ENCODE measurements around the gene EGFL8.
"Not testable (repeated sequence)": the region's sequence is repeated elsewhere in the genome, so short reads cannot be mapped to it uniquely, and the experiment has no call there.

The EGFL8 gene

DNA sequence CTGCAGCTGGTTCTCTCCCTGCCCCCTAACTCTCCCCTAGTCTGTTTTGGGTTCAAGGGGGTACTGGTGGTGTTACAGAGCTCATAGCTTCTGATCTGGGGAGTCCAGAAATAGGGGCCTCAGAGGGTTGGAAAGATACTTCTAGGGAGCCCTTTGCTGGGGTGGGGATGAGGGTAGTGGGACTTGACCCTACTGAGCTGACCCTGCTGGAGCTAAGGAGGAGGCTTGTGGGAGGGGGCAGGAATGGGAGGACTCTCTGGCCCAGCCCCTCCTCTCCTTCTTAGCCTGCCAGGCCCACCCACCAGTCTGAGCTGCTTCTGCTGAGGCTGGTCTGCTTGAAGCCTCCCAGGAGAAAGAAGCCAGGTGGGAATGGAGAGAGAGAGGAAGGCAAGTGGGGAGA lies at the start of gene EGFL8:
Gene EGFL8, plus strand, starts transcription at position 301 of the 400 bp plus-strand sequence. CDS start 1,571 bp downstream, outside the sequence.
- no peak for DNase-seq (ENCODE audit: low read depth)

DNA sequence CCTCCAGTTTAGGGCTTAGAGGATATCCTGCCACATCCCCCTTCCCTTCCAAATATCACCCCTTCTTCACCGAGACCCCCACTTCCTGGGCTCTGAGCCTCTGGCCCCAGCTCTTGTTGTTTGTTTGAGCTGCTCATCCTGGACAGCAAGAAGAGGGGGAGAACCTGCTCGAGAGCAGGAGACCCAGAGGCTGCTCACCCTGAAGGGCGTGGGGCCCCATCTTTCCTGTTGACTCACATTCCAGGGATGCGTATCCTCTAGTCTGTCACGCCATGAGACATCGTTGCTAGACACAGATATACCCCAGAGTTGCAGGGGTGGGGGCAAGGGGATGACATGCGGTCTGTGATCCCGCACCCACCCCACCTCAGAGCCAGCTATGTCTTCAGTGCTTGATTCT lies 49.6 kb upstream of the EGFL8 start:
- peak; percentile 48 for DNase-seq (ENCODE audit: low read depth)

DNA sequence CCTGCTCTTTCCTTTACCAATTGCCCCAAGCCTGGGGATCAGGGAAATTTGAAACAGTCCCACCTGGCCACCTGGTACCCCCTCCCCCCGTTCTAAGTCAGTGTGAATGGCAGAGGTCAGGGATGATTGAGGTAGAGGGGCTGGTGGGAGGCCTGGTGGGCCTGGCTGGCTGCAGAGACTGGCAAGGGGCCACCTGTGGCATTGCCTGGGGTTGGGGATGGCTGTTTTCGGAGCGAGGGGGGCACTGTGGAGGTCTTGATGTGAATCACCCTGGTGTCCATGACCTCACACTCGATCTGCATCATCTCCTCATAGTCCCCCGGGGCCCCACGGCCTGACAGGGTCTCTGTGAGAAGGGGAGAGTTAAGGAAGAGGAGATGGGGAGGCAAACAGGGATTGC lies 48.8 kb upstream of the EGFL8 start:
- DNase-seq (ENCODE audit: low read depth), result no peak

DNA sequence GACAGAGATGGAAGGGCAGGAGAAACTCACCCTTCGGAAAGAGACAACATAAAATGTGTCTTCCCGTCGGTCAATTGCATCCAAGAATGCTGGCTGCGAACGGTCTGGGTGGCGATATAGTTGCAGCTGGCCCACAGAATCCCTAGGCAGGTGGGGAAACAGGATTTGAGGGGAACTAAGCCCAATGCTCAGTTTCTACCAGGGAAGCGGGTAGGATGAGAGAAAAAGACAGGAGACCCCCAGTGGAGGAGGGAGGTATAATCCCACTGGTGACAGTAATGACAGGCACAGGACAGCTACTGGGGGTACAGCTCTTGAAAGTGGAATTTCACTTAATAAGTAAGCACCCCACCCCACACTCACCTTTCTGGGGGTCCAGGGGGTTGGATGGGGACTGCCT lies 47.7 kb upstream of the EGFL8 start:
- DNase-seq (ENCODE audit: low read depth), result no peak

DNA sequence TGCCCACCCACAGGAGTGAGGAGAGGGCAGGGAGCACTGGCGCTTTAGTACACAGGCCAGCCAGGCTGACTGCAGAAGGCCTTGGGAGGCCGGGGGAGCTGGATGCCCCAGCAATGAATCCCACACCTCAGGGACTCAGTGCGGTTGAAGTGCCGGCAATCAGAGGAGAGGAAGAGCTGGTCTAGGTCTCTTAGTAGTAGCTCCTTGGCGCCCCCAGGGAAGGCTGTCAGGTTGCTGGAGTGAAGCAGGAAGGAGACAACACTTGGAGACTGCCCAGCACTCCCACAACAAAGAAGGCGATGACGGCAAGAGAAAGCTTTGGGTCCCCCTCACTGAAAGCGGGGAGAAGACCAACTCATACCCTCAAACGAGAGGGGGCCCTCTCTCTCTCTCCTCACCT lies 46.9 kb upstream of the EGFL8 start:
- DNase-seq (ENCODE audit: low read depth), result no peak

DNA sequence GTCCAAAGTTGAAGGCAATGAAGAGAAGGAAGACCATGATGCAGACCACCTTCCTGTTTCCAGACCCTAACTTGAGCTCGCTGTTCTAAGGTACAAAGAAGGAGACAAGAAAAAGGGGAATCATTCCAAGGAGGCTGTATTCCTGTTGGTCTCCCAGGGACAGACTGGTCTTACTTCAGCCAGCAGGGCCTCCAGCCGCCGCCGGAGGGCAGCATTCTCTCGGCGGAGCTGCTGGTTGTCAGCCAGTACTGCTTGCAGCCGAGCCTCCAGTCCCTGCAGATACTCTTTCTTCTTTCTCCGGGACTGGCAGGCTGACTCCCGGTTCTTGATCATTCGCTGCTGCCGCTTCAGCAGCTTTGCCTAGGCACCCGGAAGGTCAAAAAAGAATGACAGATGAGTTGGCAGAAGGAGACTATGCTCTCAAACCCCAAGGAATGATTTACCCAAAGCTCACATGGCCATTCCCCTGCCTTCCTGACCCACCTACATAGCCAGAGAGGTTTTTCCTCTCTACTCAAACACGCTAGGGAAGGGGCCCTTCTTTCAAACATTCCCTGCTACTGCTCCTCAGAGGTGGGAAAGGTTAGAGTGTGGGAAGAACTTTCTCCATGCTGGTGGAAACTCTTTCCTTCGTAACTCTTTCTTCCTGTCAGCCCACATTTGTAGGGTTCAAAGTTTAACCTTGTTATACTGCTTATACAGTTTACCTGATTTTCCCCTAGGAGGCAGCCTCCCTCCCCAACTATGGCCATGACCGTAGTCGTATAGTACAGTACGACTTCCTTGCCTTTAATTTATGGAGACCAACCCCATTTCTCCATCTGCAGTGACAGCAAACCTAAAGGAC lies 45.4 kb upstream of the EGFL8 start:
- DNase-seq (ENCODE audit: low read depth), result peak; percentile 73

DNA sequence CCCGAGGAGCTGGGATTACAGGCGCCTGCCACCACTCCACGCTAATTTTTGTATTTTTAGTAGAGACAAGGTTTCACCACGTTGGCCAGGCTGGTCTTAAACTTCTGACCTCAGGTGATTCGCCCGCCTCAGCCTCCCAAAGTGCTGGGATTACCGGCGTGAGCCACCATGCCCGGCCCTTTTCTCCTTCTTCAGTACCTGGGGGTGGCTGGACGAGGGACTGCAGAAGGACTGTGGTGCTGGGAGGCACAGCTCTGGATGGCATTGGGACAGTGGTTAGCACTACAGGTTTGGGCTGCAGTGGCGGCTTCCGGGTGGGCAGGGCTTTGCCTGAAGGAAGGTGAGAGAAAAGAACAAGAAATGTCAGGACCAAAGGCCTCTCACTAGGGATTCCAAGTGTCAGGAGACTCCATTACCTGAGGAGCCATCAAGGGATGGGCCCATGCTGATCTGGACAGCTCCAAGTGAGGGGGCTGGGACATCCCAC lies 43.8 kb upstream of the EGFL8 start:
- no peak for DNase-seq (ENCODE audit: low read depth)

DNA sequence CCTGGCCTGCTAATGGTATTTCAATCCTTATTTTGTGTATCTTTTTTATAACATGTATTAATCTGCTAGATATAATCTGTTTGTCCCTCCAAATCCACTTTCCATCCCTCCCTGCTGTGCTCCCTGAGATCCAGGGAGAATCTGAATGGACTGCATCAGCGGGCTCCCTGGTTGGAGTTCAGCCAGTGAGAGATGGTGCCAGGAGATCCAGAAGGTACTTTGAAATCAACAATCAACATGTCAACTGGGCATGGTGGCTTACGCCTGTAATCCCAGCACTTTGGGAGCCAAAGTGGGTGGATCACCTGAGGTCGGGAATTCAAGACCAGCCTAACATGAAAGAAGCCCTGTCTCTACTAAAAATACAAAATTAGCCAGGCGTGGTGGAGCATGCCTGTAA lies 40.7 kb upstream of the EGFL8 start:
- no peak for DNase-seq (ENCODE audit: low read depth)

DNA sequence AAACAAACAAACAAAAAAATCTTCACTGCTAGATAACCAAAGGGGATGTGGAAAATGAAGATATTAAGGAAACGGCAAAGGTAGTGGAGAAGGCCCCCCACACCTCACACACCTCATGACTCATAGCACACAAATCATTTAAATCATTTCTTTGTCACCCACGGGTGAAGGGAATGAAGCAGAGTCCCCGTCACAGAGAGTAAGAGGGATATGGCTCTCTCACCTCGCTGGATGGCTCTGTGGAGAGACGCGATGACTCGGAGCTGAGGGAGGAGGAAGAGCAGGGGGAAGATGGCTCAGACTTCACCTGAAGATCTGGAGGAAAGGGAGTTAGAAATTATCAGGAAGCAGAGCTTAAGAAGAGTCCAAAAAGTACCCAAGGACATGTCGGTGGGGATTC lies 37.5 kb upstream of the EGFL8 start:
- no peak for DNase-seq (ENCODE audit: low read depth)

DNA sequence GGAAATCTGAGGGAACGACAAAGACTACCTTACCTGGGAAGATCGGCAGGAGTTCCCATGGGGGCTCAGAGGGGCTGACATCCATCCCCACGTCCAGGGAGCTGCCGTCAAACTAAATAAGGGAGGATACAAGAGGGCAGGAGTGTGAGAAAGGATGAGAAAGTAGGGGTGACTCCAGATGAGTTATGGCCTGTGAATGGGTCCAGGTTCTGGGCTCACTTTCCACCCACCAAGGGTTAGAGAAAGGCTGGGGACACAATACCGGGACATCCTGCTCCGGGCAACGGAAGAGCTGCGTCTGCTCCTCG lies 37.0 kb upstream of the EGFL8 start:
- DNase-seq (ENCODE audit: low read depth), result no peak

DNA sequence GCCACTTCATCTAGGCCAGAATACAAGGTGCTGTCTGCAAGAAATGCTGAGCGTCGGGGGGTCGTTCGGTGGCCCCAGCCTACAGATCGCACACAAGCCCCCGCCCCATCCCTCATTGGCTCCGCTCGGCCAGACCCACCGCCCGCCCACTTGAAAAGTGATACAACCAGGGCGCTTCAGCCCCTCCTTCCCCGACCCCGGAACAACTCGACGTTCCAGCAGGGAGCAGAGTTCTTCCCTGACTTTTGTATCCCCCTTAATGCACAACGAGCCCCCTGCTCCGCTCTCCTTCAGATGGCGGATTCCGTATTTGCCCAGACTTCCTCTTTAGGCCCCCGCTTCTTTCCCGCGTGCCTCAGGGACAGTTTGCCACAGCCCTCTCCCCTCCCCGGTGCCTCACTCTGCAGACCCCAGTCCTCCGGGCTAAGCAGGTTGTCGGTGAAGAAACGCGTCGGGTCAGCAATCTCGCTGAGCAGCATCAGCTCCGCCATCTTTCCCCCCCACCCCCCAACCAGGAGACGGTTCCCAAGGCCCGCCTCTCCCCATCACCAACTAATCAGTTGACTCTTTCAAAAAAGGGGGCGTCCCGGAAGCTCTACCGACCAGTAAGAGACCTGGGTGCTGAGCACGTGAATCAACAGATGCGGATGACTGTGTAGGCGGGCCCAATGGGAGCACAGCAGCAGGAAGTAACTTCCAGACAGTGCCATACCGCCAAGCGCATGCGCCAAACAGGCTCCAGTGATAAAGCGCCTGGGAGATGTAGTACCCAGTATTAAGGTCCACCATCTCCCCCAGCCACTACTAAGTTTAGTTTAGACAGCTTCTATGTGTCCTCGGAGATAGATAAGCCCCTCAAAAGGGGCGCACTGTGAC lies 36.4 kb upstream of the EGFL8 start, which contains the start of gene ATF6B:
Gene ATF6B, minus strand, starts transcription at position 530 of the 876 bp plus-strand sequence. Its CDS starts 39 bp downstream, at position 491.
- peak; percentile 100 for DNase-seq (ENCODE audit: low read depth)

DNA sequence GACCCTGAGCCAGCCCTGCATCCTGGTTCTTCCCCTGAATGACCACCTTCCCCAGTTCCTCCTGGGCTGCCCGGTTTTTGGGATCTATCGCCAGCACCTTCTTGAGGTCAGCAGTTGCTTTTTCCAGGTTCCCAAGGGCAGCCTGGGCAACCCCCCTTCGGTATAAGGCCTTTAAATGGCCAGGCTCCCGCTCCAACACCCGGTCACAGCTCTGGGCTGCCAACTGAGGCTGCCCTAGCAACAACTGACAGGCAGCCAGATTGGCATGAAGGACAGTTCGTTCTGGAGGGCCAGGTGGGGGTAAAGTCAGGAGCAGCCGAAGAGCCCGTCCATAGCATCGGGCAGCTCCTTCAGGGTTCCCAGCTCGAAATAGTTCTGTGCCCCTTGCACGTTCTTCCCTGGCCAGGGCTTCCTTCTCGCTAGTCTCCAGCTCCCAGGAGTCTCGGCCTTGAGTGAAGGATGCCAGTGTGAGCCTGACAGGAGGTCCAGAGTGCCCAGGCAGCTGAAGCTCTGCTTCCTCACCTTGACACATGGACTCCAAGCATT lies 35.6 kb upstream of the EGFL8 start:
- DNase-seq (ENCODE audit: low read depth), result no peak

DNA sequence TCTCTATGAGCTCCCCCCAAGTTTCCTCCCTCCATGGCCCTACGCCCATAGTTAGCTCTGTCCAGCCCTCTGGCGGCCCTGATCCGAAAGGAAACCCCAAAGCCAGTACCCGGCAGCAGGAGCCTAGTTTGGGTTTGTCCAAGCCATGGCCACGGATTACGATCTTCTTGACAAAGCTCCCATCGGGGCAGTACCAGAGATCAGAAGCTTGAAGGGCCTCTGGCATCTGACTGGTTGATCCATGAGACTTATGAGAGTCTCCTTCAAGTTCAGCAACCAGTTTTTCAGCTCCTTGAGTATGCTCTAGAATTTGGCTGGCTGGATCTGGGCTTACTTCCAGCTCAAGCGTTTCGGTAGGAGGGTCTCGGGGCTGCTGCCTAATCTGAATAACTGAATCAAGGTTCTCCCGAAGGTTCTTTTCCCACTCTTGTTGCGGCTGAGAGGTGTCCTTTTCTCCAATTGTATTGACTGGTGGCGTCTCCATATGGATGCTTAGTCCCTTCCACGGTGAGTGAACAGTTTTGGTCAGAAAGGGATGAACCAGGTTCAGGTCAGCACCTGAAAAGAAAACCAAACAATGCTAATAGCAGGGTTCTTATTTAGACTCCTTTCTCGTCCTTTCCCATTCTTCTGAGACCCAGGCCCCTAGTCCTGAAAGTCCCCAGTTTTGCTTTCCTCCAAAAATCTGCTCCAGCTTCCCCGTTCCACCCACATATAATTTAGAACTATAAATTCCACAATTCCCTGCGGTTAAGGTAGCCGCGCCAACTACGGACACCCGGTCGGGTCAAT lies 34.9 kb upstream of the EGFL8 start:
- DNase-seq (ENCODE audit: low read depth), result peak; percentile 54

DNA sequence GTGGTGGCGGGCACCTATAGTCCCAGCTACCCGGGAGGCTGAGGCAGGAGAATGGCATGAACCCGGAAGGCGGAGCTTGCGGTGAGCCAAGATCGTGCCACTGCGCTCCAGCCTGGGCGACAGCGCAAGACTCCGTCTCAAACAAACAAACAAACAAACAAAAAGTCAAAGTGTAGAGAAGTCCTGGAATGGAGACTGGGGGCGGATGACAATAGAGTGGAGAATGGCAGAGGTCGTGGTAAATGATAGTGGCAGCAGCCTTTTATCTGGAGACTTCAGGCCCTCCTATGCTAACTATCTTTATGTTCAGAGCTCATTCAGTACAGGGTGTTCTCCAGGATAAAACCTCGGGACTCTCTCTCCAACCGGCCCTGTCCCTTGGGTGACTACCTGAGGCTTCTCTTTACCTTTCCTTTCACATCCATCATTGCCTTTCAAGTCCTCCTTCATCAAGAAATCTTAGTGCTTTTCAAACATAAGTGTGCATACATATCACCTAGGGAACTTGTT lies 32.9 kb upstream of the EGFL8 start:
- no peak for DNase-seq (ENCODE audit: low read depth)

DNA sequence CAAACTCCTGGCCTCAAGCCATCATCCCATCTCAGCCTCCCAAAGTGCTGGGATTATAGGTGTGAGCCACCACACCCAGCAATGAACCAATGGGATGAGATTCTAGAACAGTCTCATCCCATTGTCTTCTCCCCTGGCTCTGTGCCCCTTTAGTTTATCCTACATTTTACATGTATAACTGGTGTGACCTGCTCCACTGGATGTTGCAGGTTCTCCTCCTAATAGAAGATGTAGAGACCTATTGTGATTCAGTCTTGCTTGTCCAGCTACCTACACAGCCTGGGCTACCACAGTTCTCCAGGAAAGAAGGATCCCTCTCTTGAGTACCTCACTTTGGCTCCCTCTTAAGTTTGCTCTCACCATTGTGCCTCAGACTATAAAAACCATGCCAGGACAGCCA lies 32.3 kb upstream of the EGFL8 start:
- no peak for DNase-seq (ENCODE audit: low read depth)

DNA sequence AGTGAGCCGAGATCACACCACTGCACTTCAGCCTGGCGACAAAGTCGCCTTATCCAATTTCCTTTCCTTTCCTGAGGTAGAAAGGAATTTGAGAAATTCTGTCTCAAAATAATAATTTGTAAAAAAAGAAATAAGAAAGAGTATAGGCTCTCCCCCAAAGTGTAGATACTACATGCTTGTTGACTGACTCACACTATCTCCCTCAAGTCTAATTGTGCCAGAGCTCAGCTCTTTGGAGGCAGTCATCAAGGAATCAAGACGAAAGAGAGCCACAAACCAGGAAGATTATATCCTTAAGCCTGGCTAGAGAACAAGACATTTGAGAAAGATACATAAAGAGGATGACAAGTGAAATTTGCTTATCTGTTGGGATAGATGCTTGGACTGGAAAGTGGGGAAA lies 30.6 kb upstream of the EGFL8 start:
- no peak for DNase-seq (ENCODE audit: low read depth)

DNA sequence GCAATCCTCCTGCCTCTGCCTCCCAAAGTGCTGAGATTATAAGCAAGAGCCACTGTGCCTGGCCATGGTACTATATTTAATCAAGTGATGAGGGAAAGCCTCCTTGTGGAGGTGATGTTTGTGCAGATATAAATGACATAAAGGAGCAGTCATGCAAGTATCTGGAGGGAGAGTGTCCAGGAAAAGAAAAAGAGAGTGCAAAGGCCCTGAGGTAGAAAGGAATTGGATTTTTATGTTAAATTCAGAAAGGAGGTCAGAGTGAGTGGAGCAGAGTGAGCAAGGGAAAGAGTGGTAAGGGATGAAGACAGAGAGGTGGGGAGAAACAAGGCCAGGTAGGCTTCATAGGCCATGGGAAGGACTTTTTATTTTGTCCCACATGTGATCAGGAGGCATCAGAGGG lies 26.9 kb upstream of the EGFL8 start:
- DNase-seq (ENCODE audit: low read depth), result no peak

DNA sequence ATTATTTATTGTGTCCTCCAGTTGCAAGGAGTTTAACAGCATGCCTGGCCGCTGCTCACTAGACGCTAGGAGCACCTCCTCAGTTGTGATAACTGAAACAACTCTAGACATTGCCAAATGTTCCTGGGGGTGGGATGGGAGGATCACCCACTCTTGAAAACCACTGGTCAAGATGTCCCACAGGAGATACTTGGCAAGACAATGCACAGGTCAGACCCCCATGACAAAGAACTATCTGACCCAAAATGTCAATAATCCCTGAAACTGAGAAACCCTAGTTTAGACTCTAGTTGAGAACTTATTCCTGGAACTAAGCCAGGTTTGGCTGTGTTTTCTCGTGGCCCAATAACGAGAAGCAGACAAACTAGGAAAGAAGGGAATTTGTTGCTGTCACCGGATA lies 24.8 kb upstream of the EGFL8 start:
- no peak for DNase-seq (ENCODE audit: low read depth)

DNA sequence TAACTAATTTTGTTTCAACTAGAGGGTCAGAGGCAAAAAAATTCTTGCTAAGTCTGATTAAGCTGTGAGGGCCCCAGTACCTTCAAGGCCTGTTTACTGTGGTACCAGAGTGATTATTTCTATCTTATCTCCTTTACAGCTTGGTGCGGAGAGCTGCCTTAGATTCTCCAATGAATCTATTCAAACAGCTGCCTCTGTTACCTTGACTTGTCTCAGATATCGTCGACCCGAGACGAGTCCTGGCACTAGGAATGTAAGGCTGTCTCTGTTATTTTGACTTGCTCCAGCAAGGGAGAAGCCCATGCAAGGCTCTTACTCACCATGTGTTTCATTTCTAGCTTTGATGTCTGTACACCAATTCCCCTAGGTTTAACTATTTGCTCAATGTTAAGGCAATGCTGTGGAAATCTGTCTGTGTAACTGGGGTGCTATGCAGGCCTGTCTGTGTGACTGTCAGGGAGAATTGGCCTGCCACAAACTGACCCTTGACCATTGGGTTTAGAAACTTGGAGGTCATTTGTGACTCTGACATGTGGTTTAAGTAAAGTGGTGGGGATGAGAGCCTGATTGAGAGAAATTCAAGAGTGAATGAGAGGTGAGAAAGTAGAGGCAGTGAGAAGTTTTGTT lies 23.9 kb upstream of the EGFL8 start:
- DNase-seq (ENCODE audit: low read depth), result no peak

DNA sequence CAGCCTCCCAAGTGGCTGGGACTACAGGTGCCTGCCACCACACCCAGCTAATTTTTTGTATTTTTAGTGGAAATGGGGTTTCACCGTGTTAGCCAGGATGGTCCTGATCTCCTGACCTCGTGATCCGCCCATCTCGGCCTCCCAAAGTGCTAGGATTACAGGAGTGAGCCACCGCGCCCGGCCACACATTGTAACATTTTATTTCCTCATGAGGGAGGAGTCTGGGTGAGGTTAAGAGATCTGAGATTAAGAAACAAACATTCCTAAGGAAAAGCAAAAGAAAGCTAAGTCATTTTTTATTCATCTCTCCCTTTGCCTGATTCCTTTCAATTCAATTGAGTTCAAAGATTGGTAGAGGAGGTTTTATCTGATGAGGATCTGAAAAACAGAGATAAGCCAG lies 20.2 kb upstream of the EGFL8 start:
- DNase-seq (ENCODE audit: low read depth), result not testable (repeated sequence)

DNA sequence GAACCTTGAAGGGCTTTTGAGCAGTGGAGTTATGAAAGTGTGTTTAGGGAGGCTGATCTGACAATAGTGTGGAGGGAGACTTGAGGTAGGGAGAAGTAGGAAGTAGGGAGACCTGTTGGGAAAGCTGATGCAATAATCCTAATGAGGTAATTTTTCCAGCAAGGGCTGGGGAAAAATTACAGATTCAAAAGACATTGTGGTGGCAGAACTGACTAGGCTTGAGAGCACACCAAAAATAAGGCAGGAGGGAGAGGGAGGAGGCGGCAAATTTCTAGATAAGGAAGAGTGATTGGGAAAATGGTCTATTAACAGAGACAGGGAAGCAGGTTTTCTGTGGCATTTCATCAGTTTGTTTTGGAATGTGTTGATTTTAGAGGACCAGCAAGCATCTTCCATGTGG lies 18.1 kb upstream of the EGFL8 start:
- DNase-seq (ENCODE audit: low read depth), result no peak

All from stromal cell of bone marrow (primary cell).